Measurements from ENCODE around the gene RASL12. TPM values are rescaled to one million over a fixed set of nuclear protein-coding genes. Genes with fewer than 3 reads are reported as not detected.

The RASL12 gene
- polyA plus RNA-seq, 2 of the 4 experiments (the other 2 are of a cell fraction) = 0.08 to 0.34 TPM

DNA sequence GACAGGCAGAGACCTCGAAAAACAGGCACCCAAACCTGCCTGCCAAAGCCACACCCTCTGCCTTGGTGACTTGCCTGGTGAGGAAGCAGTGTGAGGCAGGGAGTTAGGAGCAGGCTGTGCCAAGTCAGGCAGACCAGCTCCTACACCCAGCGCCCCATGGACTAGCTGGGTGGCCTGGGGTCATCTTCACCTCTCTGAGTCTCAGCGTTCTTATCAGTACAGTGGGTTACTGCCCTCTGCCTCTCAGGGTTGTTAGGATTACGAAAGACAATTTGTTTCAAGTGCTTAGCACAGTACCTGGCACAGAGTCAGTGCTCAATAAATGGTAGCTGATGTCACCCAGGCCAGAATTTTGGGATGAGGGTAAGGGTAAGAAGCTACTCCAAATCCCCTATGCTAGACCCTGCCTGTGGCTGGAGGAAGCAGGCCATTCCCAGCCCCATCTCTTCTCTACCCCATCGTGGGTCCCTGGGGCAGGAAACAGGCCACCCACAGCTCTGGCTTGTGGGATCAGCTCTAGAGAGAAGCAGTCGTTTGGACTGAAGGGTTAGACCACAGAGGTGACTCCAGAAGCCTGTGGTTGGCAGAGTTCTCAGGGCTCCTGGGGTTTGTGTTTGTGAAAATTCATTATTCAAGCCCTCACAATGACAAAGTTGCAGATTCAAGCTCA is 12.5 kb downstream of the RASL12 start:
- ATAC-seq (peak in 1 of 2 experiments; percentile 30; a peak in 3 of 6 replicates), FAIRE-seq (no peak), DNase-seq (ENCODE audit: low read depth in 1 of 2, low spot score in 1 of 2) (no peak)
- Histone ChIP-seq H3K4me2 (peak overlapping the region; percentile 19; the same call in 2 of the 3 replicates), H3K9me3 (no peaks in the 10 kb centered on the region), H3K4me3 (no peak overlapping the region), H3K27ac (peak overlapping the region; percentile 43 to 75), H3K4me1 (peaks cover 43% of the 10 kb centered on the region)
- 54% methylated on average over 6 of the region's 6 CpGs for WGBS (ENCODE audit: missing lambda C conversion rate)
- ChIA-PET POLR2A (no interaction called here), CTCF (interaction anchor here (0.7 to 33.7 kb wide), 17 partner anchors 14 to 332 kb away, joined by 3 to 1280 read pairs (median 6); partner anchors contain the start of genes KBTBD13, PDCD7, RASL12 and SLC51B)
- TF ChIP-seq CHD4 (IDR thresholded peaks at IDR 0.05; ENCODE audit: borderline replicate concordance) (no peak), MAZ (IDR thresholded peaks at IDR 0.05; ENCODE audit: borderline replicate concordance, low read depth, low read length) (no peak), MAFK (IDR thresholded peaks at IDR 0.05; ENCODE audit: partially characterized antibody) (no peak), TP53 (CRISPR knock-in tag; IDR thresholded peaks at IDR 0.05) (no peak)

DNA sequence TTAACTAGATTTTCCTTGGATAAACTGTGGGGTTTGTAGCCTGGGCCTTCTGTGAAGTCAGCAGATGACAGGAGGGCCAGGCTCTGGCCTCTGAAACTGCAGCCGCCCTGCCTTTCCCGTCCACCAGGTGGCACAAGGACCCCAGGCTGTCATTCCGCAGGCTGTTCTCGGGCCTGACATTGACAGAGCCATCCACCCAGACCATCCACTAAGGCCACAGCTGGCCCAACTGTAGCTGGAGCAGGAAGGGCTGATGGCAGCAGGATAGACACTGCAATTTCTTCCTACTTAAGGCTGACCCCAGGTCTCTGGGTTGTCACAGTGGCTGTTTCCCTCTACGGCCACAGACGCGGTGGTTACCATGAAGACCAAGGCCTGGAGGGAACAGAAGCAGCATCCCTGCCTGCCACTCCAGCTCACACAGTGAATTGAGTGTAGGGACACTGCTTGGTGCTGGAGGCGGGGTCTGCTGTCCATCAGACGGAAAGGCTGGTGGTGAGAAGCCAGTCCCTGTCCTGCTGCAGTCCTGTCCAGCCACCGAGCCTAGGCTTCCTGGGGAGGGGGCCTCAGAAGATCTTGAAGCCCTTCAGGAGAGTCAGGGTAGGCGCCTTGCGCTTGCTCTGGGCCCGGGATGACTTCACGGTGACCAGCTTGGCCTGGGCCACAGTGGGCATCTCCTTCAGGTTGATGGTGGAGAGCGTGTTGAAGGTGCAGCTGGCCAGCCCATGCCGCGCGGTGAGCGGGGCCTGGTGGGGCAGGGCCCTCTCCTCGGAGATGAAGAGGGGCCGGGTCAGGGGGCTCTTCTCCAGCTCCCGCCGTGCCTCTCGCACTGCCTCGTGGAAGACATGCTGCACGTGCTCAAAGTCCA is 13.2 kb downstream of the RASL12 start:
- no peak for TF ChIP-seq EP300 (IDR thresholded peaks at IDR 0.05)
- TF ChIP-seq, protein P1, sequence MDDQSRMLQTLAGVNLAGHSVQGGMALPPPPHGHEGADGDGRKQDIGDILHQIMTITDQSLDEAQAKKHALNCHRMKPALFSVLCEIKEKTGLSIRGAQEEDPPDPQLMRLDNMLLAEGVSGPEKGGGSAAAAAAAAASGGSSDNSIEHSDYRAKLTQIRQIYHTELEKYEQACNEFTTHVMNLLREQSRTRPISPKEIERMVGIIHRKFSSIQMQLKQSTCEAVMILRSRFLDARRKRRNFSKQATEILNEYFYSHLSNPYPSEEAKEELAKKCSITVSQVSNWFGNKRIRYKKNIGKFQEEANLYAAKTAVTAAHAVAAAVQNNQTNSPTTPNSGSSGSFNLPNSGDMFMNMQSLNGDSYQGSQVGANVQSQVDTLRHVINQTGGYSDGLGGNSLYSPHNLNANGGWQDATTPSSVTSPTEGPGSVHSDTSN (IDR thresholded peaks at IDR 0.05) = no peak
- TF ChIP-seq ZNF302 (CRISPR knock-in tag; IDR thresholded peaks at IDR 0.05) = no peak
- TF ChIP-seq NFE2L2 (conservative IDR thresholded peaks at IDR 0.05; ENCODE audit: low read length) = no peak
- peak; percentile 97 for TF ChIP-seq SMC3 (IDR thresholded peaks at IDR 0.05)
- no peak for TF ChIP-seq JUN (IDR thresholded peaks at IDR 0.05)
- TF ChIP-seq CEBPB (IDR thresholded peaks at IDR 0.05) = no peak
- peak; percentile 95 to 98 for TF ChIP-seq RAD21 (conservative IDR thresholded peaks at IDR 0.05 in 1 of 2, IDR thresholded peaks at IDR 0.05 in 1 of 2)
- no peak for TF ChIP-seq CHD4 (IDR thresholded peaks at IDR 0.05; ENCODE audit: borderline replicate concordance)
- TF ChIP-seq, protein P2, sequence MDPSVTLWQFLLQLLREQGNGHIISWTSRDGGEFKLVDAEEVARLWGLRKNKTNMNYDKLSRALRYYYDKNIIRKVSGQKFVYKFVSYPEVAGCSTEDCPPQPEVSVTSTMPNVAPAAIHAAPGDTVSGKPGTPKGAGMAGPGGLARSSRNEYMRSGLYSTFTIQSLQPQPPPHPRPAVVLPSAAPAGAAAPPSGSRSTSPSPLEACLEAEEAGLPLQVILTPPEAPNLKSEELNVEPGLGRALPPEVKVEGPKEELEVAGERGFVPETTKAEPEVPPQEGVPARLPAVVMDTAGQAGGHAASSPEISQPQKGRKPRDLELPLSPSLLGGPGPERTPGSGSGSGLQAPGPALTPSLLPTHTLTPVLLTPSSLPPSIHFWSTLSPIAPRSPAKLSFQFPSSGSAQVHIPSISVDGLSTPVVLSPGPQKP (IDR thresholded peaks at IDR 0.05; ENCODE audit: low read depth, low read length) = no peak
- TF ChIP-seq, protein P3, sequence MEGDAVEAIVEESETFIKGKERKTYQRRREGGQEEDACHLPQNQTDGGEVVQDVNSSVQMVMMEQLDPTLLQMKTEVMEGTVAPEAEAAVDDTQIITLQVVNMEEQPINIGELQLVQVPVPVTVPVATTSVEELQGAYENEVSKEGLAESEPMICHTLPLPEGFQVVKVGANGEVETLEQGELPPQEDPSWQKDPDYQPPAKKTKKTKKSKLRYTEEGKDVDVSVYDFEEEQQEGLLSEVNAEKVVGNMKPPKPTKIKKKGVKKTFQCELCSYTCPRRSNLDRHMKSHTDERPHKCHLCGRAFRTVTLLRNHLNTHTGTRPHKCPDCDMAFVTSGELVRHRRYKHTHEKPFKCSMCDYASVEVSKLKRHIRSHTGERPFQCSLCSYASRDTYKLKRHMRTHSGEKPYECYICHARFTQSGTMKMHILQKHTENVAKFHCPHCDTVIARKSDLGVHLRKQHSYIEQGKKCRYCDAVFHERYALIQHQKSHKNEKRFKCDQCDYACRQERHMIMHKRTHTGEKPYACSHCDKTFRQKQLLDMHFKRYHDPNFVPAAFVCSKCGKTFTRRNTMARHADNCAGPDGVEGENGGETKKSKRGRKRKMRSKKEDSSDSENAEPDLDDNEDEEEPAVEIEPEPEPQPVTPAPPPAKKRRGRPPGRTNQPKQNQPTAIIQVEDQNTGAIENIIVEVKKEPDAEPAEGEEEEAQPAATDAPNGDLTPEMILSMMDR (IDR thresholded peaks at IDR 0.05) = peak; percentile 94
- TF ChIP-seq KDM1A (IDR thresholded peaks at IDR 0.05; ENCODE audit: low read depth) = no peak
- TF ChIP-seq MAFK (IDR thresholded peaks at IDR 0.05; ENCODE audit: partially characterized antibody) = peak; percentile 11
- TF ChIP-seq, protein P4, sequence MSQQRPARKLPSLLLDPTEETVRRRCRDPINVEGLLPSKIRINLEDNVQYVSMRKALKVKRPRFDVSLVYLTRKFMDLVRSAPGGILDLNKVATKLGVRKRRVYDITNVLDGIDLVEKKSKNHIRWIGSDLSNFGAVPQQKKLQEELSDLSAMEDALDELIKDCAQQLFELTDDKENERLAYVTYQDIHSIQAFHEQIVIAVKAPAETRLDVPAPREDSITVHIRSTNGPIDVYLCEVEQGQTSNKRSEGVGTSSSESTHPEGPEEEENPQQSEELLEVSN (IDR thresholded peaks at IDR 0.05; ENCODE audit: borderline replicate concordance, low read depth) = no peak
- no peak for TF ChIP-seq FOXS1 (CRISPR knock-in tag; IDR thresholded peaks at IDR 0.05)
- no peak for TF ChIP-seq RFX5 (IDR thresholded peaks at IDR 0.05)
- TF ChIP-seq HEYL (CRISPR knock-in tag; IDR thresholded peaks at IDR 0.05) = no peak
- TF ChIP-seq POLR2AphosphoS2 (conservative IDR thresholded peaks at IDR 0.05; ENCODE audit: low read length) = no peak
- no peak for TF ChIP-seq RNF2 (IDR thresholded peaks at IDR 0.05; ENCODE audit: borderline replicate concordance, low read depth)
- TF ChIP-seq TFCP2L1 (CRISPR knock-in tag; IDR thresholded peaks at IDR 0.05) = no peak
- no peak overlapping the region for H3K4me3 ChIP-seq
- DNase-seq (ENCODE audit: low read depth in 1 of 2, low spot score in 1 of 2) (peak; percentile 79 to 93), ATAC-seq (peak; percentile 83 to 91), FAIRE-seq (no peak)
- 69% methylated on average over 26 of the region's 26 CpGs for WGBS (ENCODE audit: missing lambda C conversion rate)
- no peaks in the 10 kb centered on the region for H3K9me3 ChIP-seq
- ChIA-PET CTCF (interaction anchor here (0.6 to 33.7 kb wide), 24 partner anchors 13 to 332 kb away, joined by 3 to 1280 read pairs (median 5); partner anchors contain the start of genes KBTBD13, PDCD7, RASL12 and SLC51B), POLR2A (interaction anchor here (0.5 kb wide), 1 partner anchor 217 kb away, joined by 4 read pairs; no protein-coding TSS in a partner anchor)
- H3K4me1 ChIP-seq = peaks cover 51% of the 10 kb centered on the region
- H3K4me2 ChIP-seq = peak overlapping the region; percentile 19; the same call in 2 of the 3 replicates
- peak overlapping the region; percentile 43 to 75 for H3K27ac ChIP-seq
